NCI-H1092 treated with DMSO at 0.1 percent for 48 hours (cell line): ENCODE results near the gene EFCAB6.

Experiments
- DNase-seq: peaks from one replicate; lab custom pipeline; 2025; lab: John Stamatoyannopoulos, UW

The EFCAB6 gene

DNA sequence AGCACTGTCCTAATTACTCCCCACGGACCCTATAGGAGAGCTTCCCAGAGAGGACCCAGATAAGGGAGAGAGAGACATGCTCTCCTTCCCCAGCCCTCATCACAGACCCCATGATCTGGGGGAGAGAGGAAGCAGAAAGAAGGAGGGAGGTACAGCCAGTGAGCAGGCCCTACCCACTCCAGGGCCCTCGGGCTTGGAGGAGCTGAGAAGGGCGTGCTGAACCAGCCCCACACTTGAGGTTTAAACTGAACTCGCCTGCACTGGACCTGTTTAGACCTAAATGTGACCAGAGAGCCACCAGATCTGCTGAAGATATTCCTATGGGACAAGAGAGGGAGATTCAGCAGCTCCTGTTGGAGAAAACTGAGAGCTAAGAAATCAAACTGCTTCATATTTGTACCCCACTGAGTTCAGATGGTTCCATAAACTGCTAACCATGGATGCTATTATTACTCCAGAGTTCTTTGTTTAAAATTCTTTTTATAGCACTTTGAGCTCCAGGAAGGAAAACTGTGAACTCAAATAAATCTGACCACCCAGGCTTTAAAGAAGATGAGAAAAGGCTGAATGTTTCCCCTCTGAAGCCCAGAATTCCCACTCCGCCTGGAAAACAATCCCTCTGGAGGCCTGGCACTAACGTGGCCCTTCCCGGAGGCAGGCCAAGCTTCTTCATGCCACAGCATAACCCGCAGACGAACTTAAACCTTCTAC, 67.2 kb downstream of the EFCAB6 start:
- DNase-seq: no peak

DNA sequence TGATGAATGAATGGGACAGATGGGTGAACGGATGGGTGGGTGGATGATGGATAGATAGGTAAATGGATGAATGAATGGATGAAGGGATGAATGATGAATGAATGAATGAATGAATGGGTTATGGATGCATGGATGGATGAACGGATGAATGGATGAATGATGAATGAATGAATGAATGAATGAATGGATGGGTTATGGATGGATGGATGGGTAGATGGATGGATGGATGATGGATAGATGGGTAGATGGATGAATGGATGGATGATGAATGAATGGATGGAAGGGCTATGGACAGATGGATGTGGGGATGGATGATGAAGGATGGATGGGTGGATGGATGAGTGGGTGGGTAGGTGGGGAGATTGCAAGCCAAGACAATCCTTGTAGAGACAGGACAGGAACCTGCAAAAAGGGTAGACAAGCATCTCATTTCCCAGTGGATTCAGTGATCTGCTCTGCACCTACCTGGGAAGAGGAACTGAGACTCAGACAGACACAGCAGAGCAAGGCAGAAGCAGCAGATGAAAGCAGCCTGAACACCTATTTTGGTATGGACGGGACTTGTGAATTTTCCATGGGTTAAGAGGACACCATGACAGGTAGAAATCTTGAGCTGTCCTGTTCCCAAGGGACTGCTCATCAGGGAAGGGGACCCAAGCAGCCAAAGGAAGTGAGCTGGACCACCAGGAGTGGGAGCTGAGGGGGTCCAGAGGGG, 68.0 kb downstream of the EFCAB6 start:
- no peak for DNase-seq

DNA sequence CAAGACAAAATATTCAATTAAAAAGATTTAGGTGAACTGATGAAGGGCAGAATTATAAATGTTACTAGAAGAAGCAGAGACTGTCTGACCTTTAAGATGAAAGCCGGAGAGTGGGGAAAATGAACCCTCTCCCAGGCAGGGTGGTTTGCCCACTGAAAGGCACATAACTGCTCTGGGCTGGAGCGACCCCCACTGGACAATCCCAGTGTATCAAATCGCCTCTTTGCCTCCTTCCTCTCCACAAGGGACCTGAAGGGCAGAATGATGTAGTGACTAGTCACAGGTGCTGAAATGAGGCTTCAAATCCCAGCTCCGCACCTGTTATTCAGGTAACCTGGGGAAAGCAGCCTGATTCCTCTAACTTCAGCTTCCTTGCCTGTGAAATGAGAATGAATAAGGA, 69.0 kb downstream of the EFCAB6 start:
- DNase-seq: no peak

DNA sequence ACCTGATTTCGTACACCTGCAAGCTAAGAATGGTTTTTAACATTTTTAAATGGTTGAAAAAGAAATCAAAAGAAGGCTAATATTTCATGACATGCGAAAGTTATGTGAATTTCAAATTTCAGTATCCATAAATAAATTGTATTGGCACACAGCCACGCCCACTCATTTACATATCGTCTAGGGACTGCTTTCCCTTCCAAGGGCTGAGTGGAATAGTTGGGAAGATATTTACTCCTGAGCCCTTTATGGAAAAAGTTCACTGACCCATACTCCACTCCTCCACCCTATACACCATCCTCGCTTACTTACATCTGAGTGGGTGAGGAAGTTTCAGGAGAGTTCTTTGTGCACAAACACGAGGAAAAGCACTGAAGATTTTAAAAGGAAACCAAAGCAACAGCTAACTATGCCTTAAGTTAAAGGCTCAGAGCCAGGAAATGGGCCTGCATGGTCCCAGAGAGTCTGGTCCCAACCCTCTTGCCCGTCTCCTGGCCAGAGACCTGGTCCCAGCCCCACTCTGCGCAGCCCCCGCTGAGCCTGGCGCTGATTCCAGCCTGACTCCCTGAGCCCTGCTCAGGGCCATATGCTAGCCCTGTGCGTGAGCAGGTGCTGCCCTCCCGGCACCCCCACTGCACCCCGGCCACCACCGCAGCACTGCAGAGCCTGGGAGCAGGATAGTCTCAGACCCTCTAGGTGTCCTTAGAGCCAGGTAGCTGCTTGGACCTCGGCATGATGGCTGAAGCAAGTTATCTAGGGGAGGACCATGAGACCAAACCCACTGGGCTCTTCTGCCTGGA, 69.8 kb downstream of the EFCAB6 start:
- DNase-seq: no peak

DNA sequence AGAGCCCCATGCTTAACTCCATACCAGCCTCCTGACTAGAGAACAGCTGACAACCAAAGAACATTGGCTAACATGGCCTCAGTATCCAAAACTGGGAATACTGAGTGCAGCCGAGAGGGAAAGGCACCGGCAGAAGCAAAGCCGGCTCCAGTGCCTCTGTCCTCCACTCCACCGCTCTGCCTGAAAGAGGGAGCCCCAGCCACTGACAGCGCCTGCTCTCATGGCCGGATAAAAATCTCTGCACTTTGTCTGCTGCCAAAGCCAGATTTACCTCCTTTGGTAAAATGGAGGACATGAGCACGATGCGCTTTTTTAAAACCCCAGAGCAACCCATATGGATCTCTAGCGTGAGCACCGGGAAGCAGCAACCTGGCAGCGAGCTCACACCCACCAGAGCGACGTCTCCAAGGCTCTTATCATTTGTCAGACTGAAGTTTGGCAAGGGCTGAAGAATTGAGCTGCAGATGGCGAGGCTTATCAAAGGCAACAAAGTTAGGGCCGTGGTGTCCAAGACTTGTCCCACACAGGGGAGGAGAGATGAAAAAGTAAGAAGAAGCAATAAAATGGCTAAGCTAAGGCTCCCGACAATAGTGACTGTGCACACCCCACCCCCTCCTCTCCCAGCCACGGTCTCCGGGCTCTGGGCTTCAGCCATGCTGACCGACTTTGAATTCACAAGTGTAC, 71.4 kb downstream of the EFCAB6 start:
- DNase-seq: no peak

DNA sequence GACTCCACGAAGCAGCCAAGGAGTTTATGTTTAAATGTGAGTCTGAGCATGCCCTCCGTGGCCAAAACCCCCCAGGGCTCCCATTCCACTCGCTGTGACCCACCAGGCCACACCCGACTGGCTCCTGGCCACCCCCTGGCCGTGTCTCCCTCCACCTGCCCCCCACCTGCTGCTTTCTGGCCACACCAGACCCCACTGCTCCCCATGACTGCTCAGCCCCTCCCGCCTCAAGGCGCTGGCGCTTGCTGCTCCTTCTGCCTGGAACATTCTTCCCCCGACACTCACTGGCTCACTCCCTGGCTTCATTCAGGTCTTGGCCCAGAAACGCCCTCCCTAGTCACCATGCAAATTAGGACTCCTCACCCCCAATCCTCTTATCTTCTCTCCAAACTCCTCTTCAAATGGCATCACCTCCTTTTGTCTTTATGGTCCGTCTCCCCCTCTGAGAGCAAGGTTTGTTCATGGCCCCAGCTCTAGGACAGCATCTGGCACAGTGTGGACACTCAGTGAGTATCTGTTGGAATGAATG, 72.2 kb downstream of the EFCAB6 start:
- no peak for DNase-seq

DNA sequence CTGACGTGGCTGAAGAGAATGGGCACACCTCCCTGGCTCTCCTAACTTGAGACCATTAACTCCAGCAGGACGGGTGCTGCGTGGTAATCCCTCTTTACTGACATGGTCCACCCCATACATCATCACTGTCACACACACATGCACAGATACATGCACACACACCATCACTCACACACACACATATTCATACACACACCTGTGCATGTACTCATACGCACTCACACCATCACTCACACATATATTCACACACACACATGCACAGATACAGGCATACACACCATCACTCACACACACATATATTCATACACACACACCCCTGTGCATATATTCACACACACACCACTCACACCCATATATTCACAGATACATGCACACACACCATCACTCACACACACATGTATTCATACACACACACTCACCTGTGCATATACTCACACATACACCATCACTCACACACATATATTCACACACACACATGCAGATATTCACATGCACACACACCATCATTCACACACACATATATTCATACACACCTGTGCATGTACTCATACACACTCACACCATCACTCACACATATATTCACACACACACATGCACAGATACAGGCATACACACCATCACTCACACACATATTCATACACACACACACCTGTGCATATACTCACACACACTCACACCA, 74.8 kb downstream of the EFCAB6 start:
- no peak for DNase-seq

DNA sequence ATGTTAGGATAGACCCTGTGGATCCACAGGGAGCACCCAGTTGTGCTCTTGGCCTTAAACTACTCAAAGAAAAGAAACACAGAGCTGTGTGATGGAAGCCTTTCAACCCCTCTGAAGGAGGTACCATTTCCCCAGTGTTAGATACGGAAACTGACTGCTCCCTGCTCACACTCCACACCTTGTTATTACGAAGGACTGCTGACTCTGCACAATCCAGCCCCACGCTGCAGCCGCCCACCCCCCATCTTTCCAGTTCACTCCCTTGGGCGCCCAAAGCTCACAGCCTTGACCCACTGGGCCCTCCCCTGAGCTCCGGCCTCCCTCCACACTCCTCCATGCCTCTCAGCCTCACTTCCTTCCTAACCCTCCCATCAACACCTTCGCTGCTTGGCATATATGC, 75.5 kb downstream of the EFCAB6 start:
- DNase-seq: no peak

DNA sequence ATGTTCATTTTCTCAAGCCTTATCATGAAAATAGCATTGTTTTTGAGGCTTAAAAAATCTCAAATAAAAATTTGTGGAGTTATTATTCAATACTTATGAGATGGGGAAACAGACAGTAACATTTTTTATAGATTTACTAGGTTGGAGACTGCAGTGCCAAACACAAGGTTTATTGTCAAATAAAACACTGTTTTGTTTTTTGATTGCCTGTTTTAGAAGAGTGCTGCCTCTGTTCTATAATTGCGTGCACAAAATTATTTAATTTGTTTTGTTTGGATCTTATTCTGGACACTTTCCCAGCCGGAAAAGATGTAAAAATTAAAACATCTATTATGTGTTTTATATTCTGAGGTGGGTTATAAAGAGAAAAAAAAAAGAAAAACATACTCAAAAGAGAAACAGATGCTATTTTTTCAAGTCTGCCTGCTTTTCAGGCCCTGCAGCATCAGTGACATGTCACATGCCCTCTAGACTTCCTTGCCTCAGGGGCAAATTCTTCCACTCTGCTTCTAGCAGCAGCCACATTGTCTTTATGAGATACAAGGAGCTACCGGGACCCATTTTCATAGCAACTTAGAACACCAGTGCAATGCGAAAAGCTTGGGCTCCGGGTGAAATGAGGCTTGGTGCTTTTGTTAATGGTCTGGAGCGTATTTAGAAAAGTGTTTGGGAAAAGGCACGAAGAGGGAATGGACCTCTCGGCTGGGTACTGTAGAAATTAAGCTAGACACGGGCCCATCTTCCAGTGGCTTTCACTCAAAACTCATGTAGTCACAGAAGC, 77.5 kb downstream of the EFCAB6 start:
- DNase-seq: no peak

DNA sequence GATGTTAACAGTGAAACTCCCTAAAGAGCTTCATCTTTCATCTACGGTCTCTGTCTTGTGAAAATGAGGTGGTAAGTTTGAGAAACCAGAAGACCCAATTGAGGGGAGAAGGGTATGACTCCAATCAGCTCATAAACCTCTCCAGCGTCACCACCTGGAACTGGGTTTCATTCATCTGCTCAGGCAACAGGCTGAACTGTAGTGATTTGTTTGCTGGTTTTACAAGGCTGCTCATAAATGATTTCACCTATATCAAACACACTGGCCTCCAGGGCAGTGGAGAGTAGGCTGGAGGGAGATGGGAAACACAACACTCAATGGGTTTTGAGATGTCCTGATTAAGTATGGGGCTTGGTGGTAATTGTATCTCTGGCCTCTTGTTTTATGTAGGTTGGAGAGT, 79.0 kb downstream of the EFCAB6 start:
- DNase-seq: no peak

DNA sequence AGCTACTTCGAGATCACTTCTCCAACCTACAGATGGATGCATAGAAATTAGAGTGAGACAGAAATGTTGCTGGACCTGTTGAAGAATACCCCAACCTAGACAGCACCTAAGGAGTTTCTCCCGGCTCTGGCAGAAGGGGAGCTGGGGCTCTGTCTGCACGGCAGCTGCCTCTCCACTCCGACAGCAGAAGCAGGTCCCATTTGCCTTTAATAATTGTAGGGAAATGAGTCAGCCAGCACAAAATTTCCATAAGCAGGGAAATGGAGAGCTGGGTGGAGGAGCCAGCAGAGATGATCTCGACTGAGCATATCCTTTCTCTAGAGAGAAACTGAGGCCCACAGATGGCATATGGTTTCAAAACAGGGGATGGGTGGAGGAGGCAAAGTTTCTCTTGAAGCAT, 80.1 kb downstream of the EFCAB6 start:
- no peak for DNase-seq

DNA sequence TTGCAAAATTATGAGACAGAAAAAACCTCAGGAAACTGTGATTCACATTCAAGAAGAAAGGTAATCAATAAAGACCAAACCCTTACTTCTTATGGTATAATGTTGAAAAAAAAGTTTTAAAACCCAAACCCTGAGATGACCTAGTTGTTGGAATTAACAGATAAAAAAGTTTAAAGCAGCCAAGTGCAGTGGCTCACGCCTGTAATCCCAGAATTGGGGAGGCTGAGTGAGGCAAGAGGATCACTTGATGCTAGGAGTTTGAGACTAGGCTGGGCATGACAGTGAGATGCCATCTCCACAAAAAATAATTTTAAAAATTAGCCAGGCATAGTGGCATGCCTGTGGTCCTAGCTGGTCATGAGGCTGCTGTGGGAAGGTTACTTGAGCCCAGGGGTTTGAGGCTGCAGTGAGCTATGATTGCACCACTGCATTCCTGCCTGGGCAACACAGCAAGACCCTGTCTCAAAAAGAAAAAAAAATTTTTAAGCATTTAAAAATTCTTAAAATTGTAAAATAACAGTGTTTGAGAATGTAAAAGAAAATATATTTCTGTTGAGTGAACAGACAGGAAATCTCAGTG, 85.1 kb downstream of the EFCAB6 start:
- DNase-seq: no peak

DNA sequence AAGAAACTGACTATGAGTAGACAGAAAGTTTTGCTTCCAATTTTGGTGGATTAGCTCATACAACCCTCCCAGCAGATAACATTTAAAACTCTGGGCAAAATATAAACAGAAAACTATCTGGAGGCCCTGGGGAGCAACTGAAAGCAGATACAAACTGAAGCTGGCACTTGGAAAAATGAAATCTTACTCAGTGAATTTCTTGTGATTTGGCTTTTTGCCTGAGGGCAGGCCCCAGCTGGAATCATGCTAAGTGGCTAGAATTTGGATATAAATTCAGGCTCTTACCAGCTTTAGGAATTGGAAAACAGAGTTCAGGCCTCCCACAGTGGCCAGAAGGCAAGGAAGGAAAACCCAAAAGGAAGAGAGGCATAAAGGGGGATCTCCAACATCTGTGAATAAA, 85.8 kb downstream of the EFCAB6 start:
- DNase-seq: no peak

DNA sequence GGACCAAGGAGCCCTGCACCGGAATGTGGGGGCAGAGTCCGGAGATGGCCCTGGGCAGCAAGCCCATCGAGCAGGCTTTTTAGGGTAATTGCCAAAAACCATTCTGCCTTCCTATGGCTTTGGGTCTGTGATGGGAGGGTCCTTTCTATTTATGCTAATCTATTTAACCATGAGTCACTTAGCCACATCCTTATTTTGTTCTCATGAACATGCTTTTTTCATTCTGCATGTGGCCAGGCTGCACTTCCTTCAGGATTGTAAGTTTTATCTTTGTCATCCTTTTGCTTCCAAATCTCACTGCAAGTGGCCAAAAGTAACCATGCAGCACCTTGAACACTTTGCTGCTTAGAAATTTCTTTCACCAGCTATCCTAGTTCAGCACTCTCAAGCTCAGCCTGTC, 88.3 kb downstream of the EFCAB6 start:
- no peak for DNase-seq

DNA sequence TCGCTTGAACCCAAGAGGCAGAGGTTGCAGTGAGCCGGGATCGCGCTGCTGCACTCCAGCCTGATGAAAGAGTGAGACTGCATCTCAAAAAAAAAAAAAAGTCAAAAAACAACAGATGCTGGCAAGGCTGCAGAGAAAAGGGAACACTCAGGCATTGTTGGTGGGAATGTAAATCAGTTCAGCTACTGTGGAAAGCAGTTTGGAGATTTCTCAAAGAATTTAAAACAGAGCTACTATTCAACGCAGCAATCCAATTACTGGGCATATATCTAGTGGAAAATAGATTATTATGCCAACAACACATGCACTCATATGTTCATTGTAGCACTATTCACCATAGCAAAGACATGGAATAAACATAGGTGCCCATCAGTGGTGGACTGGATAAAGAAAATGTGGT, 89.7 kb downstream of the EFCAB6 start:
- no peak for DNase-seq

DNA sequence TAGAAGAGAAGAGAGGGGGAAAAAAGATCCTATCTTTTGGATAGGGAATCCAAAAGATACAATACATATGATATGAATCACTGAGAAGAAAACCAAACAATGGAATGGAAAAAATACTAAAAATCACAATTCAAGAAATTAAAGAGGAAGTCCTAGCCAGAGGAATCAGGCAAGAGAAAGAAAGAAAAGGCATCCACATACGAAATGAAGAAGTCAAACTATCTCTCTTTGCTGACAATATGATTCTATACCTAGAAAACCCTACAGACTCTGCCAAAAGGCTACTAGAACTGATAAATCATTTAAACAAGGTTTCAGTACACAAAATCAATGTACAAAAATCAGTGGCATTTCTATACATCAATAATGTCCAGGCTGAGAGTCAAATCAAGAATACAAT, 91.4 kb downstream of the EFCAB6 start:
- no peak for DNase-seq

DNA sequence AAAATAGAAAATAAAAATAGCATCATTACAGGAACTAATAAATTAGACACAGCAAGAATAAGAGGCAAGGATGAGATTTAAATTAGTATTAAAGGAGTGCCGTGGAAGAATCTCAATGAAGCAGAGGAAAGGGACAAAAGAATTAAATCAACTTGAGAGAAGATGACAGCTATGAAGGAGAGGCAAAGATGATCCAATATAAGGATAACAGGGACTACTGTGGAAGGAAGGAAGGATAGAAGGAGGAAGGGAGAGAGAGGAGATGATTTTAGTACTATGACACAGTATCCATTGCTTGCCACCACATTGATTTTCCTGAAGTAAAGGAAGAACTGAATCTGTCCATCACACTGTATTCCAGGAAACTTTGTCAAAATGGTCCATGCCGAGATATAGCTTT, 98.0 kb downstream of the EFCAB6 start:
- no peak for DNase-seq

DNA sequence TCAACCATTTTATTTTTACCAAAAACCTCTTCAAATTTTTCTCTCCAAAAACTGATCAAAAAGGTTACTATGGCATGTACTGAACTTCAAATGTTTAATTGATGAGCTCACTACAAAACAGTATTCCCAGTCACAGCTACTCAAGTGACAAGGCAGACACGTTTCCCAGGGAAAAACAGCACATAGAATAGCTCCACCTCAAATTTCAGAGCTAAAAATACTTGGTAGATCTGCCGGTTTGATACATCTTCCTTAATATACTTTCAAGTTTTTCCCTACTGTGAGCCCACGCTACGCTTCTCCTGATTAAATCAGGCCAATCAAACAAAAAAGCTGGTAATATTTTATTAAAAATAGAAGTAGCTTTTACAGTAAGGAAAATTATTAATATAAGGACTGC, 100.4 kb downstream of the EFCAB6 start:
- no peak for DNase-seq

DNA sequence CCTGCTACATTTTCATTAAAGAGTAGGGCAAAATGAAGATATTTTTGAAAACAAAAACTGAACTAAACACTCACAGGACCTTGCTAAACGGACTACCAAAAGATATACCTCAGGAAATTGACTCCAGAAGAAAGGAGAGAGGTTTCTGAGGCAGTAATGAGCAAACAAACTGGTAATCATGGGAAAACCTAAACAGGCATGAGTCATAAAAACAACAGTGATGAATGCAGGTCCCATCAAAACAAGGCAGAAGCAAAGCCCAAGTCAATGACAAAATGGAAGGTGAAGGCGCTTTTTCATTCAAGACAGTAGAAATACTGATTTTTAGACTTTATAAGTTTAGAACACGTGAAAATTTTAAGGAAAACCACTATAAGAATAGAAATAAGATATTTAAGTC, 104.5 kb downstream of the EFCAB6 start:
- DNase-seq: no peak

DNA sequence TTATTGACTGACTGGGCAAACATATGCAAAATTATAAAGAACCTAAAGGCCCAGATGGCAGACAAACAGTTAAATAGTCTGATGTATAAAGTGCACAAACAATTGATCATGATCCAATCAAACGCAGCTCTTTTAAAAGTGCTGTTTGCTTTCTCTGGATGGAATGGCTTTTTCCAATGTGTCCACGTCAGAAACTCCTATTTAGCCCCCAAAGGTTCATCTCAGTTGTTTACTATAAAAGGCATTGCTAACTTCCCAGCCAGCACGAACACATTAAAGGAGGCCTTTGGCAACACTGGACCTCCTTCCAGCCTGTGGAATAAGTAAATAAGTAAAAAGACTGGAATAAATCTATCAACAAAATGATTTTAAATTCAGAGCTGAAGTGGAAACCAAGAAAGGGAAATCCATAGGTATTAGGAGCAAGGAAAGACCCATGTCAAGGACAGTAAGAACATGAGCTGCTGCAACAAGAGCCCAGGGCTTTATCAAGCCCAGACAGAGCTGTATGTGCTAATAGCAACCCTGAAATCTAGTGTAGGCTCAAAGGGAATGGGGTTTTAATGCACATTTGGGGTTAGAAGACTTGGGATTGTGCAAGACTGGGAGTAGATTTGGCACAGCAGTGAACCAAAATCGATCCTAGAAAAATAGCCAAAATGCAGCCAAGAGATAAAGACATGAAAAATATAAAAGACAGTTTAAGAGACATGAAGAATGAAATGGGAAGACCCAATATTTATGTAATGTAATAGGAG, 105.4 kb downstream of the EFCAB6 start:
- no peak for DNase-seq
